Effector memory CD4-positive, alpha-beta T cell (primary cell): ENCODE data around the gene GALNS.
"Not testable (repeated sequence)": the region's sequence is repeated elsewhere in the genome, so short reads cannot be mapped to it uniquely, and the experiment has no call there.

Experiments used
- DNase-seq, 3 donors: peaks; one replicate each; pipeline ENCODE4 v3.0.0-alpha.2; 2020
- H3K27ac ChIP-seq: 2 replicates; pipeline ENCODE4 v1.7.0; 2013; ENCODE audit warnings: mild to moderate bottlenecking, low read length, moderate library complexity; ENCODE audit not compliant: insufficient read depth, poor library complexity, severe bottlenecking
- H3K27me3 ChIP-seq: replicated peaks from 2 replicates; pipeline ENCODE4 v1.7.0; 2013; ENCODE audit warnings: mild to moderate bottlenecking, low read length; ENCODE audit not compliant: insufficient read depth, control insufficient read depth, poor library complexity, severe bottlenecking
- H3K36me3 ChIP-seq: 2 replicates; pipeline ENCODE4 v1.7.0; 2013; ENCODE audit warnings: mild to moderate bottlenecking, low read length, moderate library complexity; ENCODE audit not compliant: control insufficient read depth, insufficient read depth
- H3K4me1 ChIP-seq: 2 replicates; pipeline ENCODE4 v1.7.0; 2013; ENCODE audit warnings: low read length, mild to moderate bottlenecking; ENCODE audit not compliant: control insufficient read depth, insufficient read depth, poor library complexity, severe bottlenecking
- H3K4me3 ChIP-seq: 2 replicates; pipeline ENCODE4 v1.7.0; 2013; ENCODE audit warnings: low read length, low read depth, mild to moderate bottlenecking; ENCODE audit not compliant: insufficient read depth, poor library complexity, severe bottlenecking
- H3K9me3 ChIP-seq: 2 replicates; pipeline ENCODE4 v1.7.0; 2013; ENCODE audit warnings: mild to moderate bottlenecking, low read length, moderate library complexity; ENCODE audit not compliant: control insufficient read depth

GALNS gene

DNA sequence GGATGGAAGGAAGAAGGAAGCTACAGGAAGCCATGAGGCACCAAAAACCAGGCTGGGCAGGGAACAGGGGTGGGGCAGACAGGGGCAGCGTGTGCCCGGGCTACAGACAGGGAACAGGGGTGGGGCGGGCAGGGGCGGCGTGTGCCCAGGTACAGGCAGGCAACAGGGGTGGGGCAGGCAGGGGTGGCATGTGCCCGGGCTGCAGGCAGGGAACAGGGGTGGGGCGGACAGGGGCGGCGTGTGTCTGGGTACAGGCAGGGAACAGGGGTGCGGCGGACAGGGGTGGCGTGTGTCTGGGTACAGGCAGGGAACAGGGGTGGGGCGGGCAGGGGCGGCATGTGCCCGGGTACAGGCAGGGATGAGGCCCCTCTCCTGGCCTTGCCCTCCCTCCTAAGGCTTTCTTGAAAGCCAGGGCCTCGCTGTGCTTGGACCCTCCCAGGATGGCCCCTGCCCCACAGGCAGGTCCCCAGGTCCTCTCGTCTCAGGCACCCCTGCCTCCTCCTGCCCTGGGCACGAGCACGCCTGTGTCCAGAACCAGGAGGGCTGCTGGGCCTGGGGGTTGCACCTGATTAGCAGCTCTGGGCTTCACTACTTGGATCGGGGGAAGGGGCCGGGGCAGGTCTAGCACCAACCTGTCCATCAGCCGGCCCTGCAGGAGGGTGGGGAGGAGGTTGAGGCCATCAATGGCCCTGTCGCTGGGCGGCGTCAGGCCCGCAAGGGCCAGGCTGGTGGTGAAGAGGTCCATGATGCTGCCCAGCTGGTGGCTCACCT lies 30.5 kb downstream of the GALNS start:
- Histone ChIP-seq H3K27me3 (no peaks in the 10 kb centered on the region), H3K4me1 (no peaks in the 10 kb centered on the region), H3K36me3 (peaks cover 9% of the 10 kb centered on the region), H3K27ac (no peak overlapping the region), H3K9me3 (no peaks in the 10 kb centered on the region), H3K4me3 (no peak overlapping the region)
- DNase-seq: no peak

DNA sequence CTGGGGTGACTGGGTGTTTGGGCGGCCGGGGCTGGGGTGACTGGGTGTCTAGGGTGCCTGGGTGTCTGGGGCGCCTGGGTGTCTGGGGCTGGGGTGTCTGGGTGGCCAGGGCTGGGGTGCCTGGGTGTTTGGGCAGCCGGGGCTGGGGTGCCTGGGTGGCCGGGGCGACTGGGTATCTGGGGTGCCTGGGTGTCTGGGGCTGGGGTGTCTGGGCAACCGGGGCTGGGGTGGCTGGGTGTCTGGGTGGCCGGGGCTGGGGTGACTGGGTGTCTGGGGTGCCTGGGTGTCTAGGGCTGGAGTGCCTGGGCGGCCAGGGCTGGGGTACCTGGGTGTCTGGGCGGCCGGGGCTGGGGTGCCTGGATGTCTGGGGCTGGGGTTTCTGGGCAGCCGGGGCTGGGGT lies 31.6 kb downstream of the GALNS start:
- no peaks in the 10 kb centered on the region for H3K9me3 ChIP-seq
- no peak for DNase-seq
- no peaks in the 10 kb centered on the region for H3K27me3 ChIP-seq
- H3K27ac ChIP-seq: no peak overlapping the region
- no peaks in the 10 kb centered on the region for H3K4me1 ChIP-seq
- H3K36me3 ChIP-seq: peaks cover 9% of the 10 kb centered on the region
- H3K4me3 ChIP-seq: no peak overlapping the region

DNA sequence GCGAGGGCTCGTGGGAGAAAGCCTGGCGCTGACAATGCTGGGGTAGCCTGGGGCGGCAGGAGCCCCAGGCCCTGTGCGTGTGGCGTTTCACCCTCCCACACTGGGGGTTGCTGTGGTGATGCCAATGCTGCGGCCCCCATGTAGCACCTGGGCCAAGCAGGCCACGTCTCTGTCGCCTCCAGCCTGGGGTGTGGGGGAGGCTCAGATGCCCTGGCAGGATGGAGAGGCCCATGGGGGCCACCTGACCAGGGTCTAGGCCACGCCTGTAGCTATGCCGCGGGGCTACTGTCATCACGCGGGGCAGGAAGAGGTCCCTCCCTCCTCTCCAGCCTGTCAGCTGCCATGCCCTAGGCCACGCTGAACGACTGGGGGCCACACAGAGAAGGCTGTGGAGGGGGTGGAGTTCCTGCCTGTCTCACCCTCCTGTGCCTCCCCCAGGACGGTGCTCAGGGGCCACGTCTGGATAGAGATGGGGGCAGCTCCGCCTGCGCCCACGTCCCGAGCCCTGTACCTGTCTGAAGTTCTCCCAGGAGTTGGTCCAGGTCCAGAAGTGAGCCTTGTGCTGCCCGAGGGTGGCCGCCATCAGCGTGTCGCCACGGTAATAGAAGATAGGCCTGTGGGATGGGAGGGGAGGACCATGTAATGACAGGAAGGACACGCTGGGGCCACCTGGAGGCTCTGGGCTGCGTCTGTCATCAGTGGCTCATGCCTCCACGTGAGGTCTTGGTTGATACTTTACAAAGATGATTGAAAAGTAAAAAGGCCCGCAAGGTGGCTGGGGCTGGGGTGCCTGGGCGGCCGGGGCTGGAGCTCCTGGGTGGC lies 32.3 kb downstream of the GALNS start:
- no peak for DNase-seq
- Histone ChIP-seq H3K4me1 (no peaks in the 10 kb centered on the region), H3K9me3 (no peaks in the 10 kb centered on the region), H3K27ac (no peak overlapping the region), H3K36me3 (peaks cover 9% of the 10 kb centered on the region), H3K27me3 (no peaks in the 10 kb centered on the region), H3K4me3 (no peak overlapping the region)

DNA sequence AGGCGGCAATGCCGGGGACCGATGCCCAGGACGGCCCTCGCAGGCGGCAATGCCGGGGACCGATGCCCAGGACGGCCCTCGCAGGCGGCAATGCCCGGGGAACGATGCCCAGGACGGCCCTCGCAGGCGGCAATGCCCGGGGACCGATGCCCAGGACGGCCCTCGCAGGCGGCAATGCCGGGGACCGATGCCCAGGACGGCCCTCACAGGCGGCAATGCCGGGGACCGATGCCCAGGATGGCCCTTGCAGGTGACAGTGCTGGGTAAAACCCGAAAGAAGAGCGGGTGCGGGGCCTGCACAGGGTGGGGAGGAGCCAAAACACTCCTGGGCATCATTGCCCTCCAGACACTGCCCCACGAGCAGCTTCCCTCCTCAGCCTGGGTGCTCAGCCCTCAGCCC lies 33.1 kb downstream of the GALNS start:
- not testable (repeated sequence) for H3K36me3 ChIP-seq, H3K9me3 ChIP-seq, H3K27ac ChIP-seq, DNase-seq, H3K27me3 ChIP-seq, H3K4me1 ChIP-seq, H3K4me3 ChIP-seq

DNA sequence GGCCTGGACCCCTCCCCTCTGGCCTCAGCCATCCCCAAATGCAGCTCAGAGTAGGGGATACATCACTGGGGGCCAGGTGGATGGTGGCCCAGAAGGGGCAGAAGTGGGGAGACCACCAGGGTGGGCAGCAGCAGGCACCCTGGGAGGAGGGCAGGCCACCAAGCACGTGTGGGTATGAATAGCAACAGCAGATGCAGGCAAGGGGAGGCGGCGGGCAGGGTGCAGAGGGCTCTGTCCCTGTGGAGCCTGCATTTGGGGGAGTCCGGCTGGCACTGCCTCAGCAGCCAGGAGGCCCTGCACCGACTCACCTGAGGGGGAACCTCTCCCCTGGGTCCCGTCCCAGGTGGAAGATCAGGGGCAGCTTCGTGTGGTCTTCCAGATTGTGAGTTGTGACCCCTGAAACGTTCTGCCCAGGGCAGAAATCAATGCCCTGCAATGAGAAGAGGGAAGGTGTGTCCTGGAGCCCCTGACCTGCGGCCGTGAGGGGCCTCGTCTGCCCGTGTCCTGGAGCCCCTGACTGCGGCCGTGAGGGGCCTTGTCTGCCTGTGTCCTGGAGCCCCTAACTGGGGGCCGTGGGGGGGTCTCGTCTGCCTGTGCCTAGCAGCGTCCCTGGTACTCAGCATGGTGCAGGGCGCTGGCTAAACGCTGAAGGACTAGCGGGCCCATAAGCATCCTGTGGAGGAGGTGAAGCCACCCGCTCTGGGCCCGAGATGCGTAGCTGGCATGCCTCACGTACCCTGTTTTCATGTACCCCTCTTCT lies 34.3 kb downstream of the GALNS start:
- Histone ChIP-seq H3K27me3 (no peaks in the 10 kb centered on the region), H3K27ac (no peak overlapping the region), H3K4me1 (no peaks in the 10 kb centered on the region), H3K9me3 (no peaks in the 10 kb centered on the region), H3K4me3 (no peak overlapping the region), H3K36me3 (peaks cover 9% of the 10 kb centered on the region)
- DNase-seq: no peak

DNA sequence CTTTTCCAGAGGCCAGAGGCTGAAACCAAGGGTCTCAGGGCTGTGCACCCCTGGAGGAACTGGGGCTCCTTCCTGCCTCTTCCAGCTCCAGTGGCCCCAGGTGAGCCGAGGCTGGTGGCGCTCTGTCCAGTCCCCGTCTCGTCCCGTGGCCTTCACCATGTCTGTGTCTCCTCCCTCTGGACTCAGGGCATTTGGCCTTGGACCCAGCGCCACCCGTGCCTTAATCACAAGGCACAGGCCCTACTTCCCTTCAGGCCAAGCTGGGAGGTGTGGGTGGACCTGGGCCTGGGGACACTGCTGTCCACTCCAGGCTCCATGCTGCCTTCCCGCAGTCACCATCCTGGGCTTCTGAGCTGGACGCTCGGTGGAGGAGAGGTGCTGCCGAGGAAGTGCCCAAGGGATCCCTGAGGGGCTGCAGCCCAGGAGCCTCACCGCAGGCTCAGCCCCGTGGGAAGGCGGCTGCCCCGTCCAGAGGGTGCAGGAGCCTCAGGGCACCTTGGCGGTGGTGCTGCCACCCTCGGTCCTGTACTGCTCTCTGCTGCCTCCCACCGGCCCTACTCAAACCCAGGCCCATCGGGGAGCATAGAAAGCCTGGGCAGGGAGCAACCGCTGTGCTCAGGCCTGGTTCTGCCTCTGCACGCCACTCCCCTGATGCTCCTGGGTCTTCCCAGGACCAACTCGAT lies 35.4 kb downstream of the GALNS start:
- no peaks in the 10 kb centered on the region for H3K4me1 ChIP-seq
- no peak overlapping the region for H3K4me3 ChIP-seq

DNA sequence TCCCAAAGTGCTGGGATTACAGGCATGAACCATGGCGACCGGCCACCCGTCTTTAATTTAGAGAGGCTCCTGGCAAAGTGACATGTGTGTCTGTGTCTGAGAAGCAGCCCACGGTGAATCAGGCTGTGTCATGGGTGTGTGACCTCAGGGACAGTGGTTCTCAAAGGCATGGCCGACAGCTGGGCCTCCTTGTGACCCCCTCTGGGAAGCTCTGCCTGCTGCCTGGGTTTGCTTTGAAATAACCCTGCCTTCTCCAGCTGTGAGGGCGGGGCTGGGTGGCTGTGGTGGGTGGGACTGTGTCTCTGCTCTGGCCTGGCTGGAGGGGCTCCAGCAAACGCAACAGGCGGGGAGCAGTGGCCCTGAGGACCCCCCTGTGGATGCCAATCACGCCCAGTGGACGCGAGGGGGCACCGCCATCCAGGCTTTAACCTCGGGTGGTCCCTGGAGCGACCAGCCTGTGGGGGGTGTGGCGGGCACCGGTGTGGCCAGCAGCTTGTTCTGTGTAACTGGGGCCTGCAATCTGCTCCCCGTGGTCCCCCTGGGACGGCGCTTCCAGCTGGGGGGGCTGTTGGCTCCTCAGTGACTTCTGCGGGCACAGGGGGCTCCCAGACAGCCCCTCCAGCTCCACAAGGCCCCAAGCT lies 36.2 kb downstream of the GALNS start:
- no peak for DNase-seq
- Histone ChIP-seq H3K4me3 (no peak overlapping the region), H3K27me3 (no peaks in the 10 kb centered on the region), H3K36me3 (peaks cover 5% of the 10 kb centered on the region), H3K4me1 (no peaks in the 10 kb centered on the region), H3K27ac (no peak overlapping the region), H3K9me3 (no peaks in the 10 kb centered on the region)

More for the DNA sequence above, 35.4 kb downstream of the GALNS start:
- peaks cover 5% of the 10 kb centered on the region for H3K36me3 ChIP-seq
- H3K9me3 ChIP-seq: no peaks in the 10 kb centered on the region
- no peak overlapping the region for H3K27ac ChIP-seq
- DNase-seq: no peak
- no peaks in the 10 kb centered on the region for H3K27me3 ChIP-seq

DNA sequence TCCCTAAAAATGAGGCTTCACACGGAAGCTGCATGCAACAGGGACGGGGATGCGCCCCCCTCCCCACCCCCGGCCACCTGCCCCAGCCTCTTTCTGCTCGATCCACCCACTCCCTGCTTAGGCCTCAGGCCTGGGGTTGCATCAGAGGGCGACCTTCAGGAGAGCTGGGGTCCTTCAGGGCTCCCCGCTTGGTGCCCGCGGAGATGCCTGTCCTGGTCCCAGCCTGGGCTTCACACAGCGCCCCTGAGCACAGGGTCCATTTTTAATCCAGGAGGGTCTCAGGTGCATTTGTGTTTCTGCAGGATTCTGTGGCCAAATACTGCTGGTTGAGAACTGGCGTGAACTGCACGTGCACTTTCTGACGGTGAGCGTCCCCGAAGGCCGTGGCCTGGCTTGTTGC lies 37.6 kb downstream of the GALNS start:
- Histone ChIP-seq H3K9me3 (no peaks in the 10 kb centered on the region), H3K36me3 (peaks cover 5% of the 10 kb centered on the region), H3K4me3 (no peak overlapping the region), H3K27me3 (no peaks in the 10 kb centered on the region), H3K4me1 (no peaks in the 10 kb centered on the region), H3K27ac (no peak overlapping the region)
- no peak for DNase-seq

DNA sequence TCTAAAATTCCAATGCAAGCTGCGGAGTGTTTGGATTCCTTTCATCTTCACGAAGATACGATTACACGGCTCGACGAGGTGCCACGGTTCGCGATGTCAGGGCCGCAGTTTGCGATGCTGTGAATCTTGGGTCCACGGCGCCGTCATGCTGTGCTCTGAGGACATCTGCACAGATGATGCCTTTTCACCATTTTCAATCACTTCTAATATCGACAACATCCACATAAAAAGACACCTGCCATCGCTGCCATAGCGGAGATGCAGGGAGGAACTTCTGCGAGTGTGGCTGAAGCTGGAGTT lies 38.2 kb downstream of the GALNS start:
- Histone ChIP-seq H3K4me1 (no peaks in the 10 kb centered on the region), H3K4me3 (no peak overlapping the region)

More for the DNA sequence above, 38.2 kb downstream of the GALNS start:
- Histone ChIP-seq H3K9me3 (no peaks in the 10 kb centered on the region), H3K36me3 (peaks cover 5% of the 10 kb centered on the region), H3K27ac (no peak overlapping the region), H3K27me3 (no peaks in the 10 kb centered on the region)
- DNase-seq: no peak
